ENCODE data around the gene IL3.
A peak's percentile ranks its signal among the peaks of the same experiment; 100 is the strongest.

IL3 gene

DNA sequence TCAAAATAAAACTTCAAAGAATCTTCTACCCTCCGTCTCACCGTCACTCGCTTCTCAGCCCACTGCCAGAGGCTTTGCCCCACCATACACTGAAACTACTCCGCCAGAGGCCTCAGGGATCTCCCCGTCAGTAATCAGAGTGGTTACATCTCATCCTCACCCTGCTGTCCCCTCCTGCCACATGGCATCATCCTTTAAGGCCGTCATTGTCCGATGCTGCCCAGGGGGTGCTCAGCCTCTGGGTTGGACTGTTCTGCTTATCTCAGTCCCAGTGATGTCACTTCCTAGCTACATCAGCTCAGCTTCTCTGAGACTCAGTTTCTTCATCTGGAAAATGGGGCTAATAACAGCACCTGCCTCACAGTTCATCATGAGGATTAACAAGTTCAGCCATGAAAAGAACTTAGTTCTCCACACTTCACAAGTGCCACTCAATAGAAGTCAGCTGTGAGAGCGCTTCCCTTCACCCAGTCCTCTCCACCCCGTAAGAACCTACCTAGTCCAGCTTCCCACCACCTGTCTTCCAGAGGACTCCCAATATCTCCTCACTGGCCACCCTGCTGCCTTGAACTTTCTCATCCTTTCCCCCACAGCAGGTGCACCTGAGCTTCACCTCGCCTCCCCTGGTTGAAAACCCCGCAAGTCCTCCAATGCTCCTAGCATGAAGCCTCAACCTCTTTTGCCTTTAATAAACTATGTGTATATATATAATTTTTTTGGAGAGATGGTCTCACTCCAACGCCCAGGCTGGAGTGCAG is 2.8 kb upstream of the IL3 start:
- no peak for DNase-seq

- no peak for DNase-seq
These were observed 1.8 kb upstream of the IL3 start for GRCh38 chr5:132058646-132059042.

GRCh38 chr5:132059043-132059695 is 1.3 kb upstream of the IL3 start:
- DNase-seq: no peak

- no peak for DNase-seq
These were observed 557 bp upstream of the IL3 start for GRCh38 chr5:132059696-132060500.

DNA sequence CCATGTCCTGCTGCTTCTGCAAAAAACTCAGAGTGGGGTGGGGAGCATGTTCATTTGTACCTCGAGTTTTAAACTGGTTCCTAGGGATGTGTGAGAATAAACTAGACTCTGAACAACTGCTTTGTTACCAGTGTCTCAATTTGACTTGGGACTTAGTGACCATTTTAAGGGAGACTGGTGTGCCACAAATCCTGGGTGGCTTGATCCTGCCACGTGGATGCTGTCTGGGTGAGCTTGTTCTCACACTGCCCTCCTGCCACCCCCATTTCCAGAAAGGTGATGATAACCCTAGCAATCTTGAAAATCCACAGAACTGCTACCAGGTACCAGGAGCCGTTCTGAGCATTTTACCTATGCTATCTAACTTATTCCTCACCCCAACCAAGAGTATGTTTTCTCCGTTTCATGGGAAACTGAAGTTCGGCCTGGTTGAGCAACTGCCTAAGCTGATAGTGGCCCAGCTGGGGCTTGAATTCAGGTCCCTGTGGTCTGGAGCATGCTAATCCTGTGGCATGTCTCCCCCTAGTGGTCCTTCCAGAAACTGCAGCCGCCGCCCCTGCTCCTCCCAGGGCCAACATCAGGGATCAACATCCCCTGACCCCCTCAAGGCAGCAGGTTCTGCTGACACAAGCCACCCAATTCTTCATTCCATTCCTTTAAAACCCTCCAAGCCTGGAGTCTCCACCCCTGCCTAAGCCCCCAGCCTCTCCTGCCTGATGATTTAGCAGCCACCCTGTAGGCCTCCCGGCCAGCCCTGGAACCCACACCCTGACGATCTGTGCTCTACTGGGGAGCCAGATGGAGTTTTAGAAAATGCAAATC is 2.8 kb downstream of the IL3 start:
- peak; percentile 26 for DNase-seq

DNA sequence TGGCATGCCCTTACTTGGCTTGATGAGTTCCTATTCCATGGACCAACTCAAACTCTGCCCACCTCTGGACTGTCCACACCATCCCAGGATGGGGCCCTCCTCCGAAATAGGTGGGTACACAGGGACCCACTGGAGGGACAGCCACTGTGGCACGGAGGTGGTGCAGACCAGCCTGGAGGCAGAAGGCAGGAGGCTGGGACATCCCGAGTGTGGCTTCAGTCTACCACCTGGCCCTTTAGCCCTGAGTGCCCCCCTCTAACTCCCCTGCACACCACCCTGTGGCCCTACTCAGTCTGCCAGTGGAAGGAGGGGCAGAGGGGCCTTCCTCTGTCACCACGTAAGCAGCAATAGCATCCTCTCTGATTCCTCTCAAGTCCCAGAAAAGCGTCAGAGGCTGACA is 3.7 kb downstream of the IL3 start:
- no peak for DNase-seq

GRCh38 chr5:132064738-132065331 is 4.4 kb downstream of the IL3 start:
- peak; percentile 15 for DNase-seq

DNA sequence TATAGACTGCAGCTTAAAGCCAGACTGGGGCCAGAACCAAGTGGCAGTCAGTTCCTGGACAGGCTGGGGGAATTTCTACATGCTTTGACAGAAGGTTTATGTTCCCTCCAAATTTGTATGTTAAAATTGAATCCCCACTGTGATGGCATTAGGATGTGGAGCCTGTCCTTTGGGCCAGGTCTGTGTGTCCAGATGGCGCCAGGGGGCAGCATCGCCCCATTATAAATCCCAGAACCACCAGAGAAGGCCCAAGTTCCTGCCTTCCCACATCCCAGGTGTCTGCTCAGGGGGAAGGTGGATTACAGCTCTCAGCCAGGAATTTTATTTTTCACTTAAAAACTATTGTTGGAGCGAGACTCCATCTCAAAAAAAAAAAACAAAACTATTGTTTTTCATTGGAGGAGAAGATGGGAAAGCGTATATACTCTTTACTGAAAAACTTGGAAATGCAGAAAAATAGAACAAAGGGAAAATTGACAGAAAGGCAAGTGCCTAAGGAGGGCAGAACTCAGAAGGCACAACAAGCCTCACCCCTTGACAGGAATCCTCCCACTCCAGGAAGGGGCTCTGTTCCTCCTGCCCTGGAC is 5.0 kb downstream of the IL3 start:
- DNase-seq: peak; percentile 54

- DNase-seq: no peak
These were observed 5.7 kb downstream of the IL3 start for GRCh38 chr5:132065951-132066701.

DNA sequence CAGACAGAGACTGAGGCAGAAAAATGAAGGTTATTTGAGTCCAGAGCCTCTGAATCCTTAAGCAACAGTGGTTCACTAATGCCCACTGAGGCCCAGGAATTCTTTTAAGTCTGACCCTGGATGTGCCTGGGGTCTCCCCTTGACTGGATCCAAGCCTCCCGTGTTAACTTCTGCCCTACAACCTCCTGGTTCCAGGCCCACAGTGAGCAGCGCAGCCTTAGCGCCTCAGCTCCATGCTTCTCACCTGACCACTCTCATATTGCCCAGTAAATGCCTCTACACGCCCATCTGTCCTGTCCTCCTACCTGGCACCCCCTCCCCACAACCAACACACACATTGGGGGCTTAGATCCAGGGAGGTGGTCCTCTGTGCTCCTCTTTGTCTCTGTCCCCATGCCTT is 6.4 kb downstream of the IL3 start:
- no peak for DNase-seq

- DNase-seq: no peak
These were observed 7.0 kb downstream of the IL3 start for GRCh38 chr5:132067451-132067850.

DNA sequence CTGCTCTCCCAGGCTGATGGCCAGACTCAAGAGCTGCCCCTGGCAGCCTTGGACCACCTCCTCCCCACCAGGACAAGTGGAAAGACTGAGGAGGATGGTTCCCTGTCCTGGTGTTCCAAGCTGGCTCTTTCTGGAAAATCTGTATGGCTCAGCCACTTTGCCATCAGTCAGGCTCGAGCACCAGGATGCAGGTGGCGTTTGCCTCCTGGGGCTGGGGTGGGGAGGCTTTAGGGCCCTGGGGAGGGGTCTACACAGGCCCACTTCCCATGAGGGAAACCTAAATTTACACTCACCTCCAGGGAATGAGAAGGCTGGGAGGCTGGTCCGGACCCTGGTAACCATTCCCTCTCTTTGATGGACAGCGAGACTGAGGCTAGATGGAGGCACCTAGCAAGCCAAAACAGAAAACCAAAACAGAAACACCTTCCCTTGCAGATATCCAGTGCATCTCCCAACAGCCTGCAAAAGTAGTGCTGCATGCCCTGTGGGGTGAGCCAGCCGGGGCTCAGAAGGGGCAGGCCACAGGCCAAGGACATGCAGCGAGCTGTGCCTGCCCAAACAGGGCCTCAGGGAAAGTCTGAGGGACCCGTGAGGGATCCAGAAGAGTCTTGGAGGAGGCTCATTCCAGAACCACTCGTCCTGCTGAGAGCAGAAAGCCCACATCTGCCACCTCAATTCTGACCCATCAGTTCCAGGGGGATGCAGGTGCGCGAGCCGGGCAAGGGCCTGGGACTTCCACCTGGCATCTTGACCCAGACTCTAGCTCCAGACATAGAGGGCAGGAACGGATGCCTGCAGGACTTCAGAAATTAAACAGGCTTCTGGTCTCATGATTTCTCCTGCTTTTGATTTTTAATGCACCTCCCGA is 7.7 kb downstream of the IL3 start:
- no peak for DNase-seq

- DNase-seq: no peak
These were observed 9.1 kb downstream of the IL3 start for GRCh38 chr5:132069561-132069960.

GRCh38 chr5:132069994-132070393 is 9.5 kb downstream of the IL3 start:
- DNase-seq: no peak

GRCh38 chr5:132070460-132071337 is 10.2 kb downstream of the IL3 start:
- DNase-seq: no peak

DNA sequence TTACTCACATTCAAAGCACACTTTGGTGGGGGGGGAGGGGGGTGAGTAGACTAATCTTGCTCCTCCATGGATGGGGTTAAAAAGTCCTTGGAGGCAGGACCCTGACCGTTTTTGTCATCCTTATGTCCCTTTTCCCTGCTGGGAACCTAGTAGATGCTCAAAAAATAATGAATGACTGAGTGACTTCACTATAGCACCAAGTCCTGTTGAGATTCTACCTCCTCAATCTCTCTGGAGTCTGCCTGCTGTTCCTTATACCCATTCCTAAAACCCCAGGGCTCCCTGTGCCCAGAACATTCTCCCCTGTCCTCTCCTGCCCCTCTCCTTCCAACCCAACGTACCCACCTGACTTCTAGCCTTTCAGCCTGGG is 10.9 kb downstream of the IL3 start:
- DNase-seq: no peak

DNA sequence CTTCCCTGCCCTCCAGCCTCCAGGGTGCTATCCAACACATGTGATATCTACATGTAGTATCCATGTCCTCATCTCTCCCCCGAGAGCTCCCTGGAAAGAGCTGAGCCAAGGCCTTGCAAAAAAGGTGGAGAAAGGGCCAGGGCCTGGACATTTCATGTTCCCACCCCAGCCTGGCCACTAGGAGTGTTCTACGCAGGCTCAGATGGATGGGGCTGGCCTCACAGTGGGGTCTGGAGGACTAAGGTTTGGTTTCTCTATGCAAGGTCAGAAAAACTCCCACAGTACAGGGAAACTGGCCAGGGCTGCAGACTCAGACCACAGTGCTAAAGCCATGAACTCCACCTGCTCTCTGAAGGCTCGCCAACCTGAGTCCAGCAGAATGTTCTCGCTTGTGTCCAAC is 11.6 kb downstream of the IL3 start:
- no peak for DNase-seq

GRCh38 chr5:132072528-132072927 is 12.1 kb downstream of the IL3 start:
- no peak for DNase-seq

DNA sequence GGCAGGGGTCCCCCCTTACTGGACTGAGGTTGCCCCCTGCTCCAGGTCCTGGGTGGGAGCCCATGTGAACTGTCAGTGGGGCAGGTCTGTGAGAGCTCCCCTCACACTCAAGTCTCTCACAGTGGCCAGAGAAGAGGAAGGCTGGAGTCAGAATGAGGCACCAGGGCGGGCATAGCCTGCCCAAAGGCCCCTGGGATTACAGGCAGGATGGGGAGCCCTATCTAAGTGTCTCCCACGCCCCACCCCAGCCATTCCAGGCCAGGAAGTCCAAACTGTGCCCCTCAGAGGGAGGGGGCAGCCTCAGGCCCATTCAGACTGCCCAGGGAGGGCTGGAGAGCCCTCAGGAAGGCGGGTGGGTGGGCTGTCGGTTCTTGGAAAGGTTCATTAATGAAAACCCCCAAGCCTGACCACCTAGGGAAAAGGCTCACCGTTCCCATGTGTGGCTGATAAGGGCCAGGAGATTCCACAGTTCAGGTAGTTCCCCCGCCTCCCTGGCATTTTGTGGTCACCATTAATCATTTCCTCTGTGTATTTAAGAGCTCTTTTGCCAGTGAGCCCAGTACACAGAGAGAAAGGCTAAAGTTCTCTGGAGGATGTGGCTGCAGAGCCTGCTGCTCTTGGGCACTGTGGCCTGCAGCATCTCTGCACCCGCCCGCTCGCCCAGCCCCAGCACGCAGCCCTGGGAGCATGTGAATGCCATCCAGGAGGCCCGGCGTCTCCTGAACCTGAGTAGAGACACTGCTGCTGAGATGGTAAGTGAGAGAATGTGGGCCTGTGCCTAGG is 13.0 kb downstream of the IL3 start, which contains the start of gene CSF2:
Gene CSF2 (plus strand): TSS at position 559 of the 783 bp plus-strand sequence. CDS start 35 bp downstream, at position 594.
- no peak for DNase-seq
